HFF-Myc (cell line): ENCODE data around the gene TSSK1B.

ENCODE experiments used
- DNase-seq: peaks from one replicate; pipeline ENCODE4 v3.0.0-alpha.2; 2011; ENCODE audit warnings: low read depth; ENCODE audit errors: extremely low read depth
- H3K4me3 ChIP-seq: replicated peaks from 2 replicates; pipeline ENCODE4 v1.5.1; 2011; ENCODE audit warnings: low read depth, mild to moderate bottlenecking, control low read depth, low read length
- CTCF ChIP-seq: IDR thresholded peaks from 2 replicates; pipeline ENCODE4 v1.5.1; 2012; ENCODE audit warnings: mild to moderate bottlenecking, low read depth, low read length, control low read depth; ENCODE audit errors: missing control alignments

The TSSK1B gene

GRCh38 chr5:113387844-113388243, 46.9 kb downstream of the TSSK1B start:
- DNase-seq = no peak
- no peak for TF ChIP-seq CTCF
- H3K4me3 ChIP-seq = no peak overlapping the region

GRCh38 chr5:113384782-113385285, 50.0 kb downstream of the TSSK1B start:
- H3K4me3 ChIP-seq = no peak overlapping the region
- TF ChIP-seq CTCF = no peak
- DNase-seq = no peak

- no peak for DNase-seq
- no peak overlapping the region for H3K4me3 ChIP-seq
- no peak for TF ChIP-seq CTCF
Measured at GRCh38 chr5:113382731-113383130, 52.1 kb downstream of the TSSK1B start.
